Stimulated activated CD4-positive, alpha-beta T cell treated with anti-CD3 and anti-CD28 coated beads, Interleukin-15, amount 100 ng/mL, for 48 hours (primary cell): Measurements from ENCODE around the gene MRPS6.
A peak's percentile ranks its signal among the peaks of the same experiment; 100 is the strongest.

Experiments
- DNase-seq, 2 donors: peaks; one replicate each; pipeline ENCODE4 v3.0.0-alpha.2; 2020; ENCODE audit warnings: low read depth in 2 of 2

Gene MRPS6

GRCh38 chr21:34100790-34101189, 27.4 kb downstream of the MRPS6 start:
- no peak for DNase-seq

GRCh38 chr21:34105947-34106541, 32.7 kb downstream of the MRPS6 start:
- DNase-seq, result no peak

- no peak for DNase-seq
Observed at GRCh38 chr21:34107606-34108005, 34.2 kb downstream of the MRPS6 start.

GRCh38 chr21:34109075-34109474, 35.7 kb downstream of the MRPS6 start:
- DNase-seq, result no peak

- no peak for DNase-seq
Observed at GRCh38 chr21:34110594-34111202, 37.3 kb downstream of the MRPS6 start.

GRCh38 chr21:34112316-34113033, 39.1 kb downstream of the MRPS6 start:
- DNase-seq, result no peak

GRCh38 chr21:34113842-34114241, 40.5 kb downstream of the MRPS6 start:
- DNase-seq, result no peak

GRCh38 chr21:34115160-34115559, 41.8 kb downstream of the MRPS6 start:
- no peak for DNase-seq

- no peak for DNase-seq
Observed at GRCh38 chr21:34116569-34116968, 43.2 kb downstream of the MRPS6 start.

GRCh38 chr21:34120867-34121266, 47.5 kb downstream of the MRPS6 start:
- DNase-seq, result no peak

GRCh38 chr21:34122047-34122446, 48.7 kb downstream of the MRPS6 start:
- DNase-seq, result no peak

- no peak for DNase-seq
Observed at GRCh38 chr21:34123609-34124008, 50.2 kb downstream of the MRPS6 start.

- DNase-seq, result no peak
Observed at GRCh38 chr21:34126269-34126668, 52.9 kb downstream of the MRPS6 start.

GRCh38 chr21:34126691-34127090, 53.3 kb downstream of the MRPS6 start:
- no peak for DNase-seq

- no peak for DNase-seq
Observed at GRCh38 chr21:34128124-34128523, 54.7 kb downstream of the MRPS6 start.

- DNase-seq, result no peak
Observed at GRCh38 chr21:34128674-34129038, 55.3 kb downstream of the MRPS6 start.

GRCh38 chr21:34129039-34129891, 55.9 kb downstream of the MRPS6 start:
- DNase-seq, result peak; percentile 60 to 71

GRCh38 chr21:34129901-34130715, 56.7 kb downstream of the MRPS6 start:
- no peak for DNase-seq

GRCh38 chr21:34130716-34130985, 57.3 kb downstream of the MRPS6 start:
- no peak for DNase-seq

GRCh38 chr21:34131586-34131985, 58.2 kb downstream of the MRPS6 start:
- DNase-seq, result no peak

GRCh38 chr21:34132202-34132601, 58.8 kb downstream of the MRPS6 start:
- DNase-seq, result no peak

GRCh38 chr21:34132926-34133325, 59.5 kb downstream of the MRPS6 start:
- DNase-seq, result no peak
